ENCODE results near the gene ZFP36L1. TPM values are rescaled to one million over a fixed set of nuclear protein-coding genes. Genes with fewer than 3 reads are reported as not detected.

The ZFP36L1 gene
- total RNA-seq, 2 donors from 2014 or later: 97.0 to 123 TPM

GRCh38 chr14:68738559-68738958 is 54.3 kb downstream of the ZFP36L1 start:
- intact Hi-C loops (cut with DNase I): no loop called here
- Histone ChIP-seq H3K27me3 (no peaks in the 10 kb centered on the region), H3K4me1 (no peaks in the 10 kb centered on the region), H3K36me3 (no peaks in the 10 kb centered on the region), H3K4me3 (no peak overlapping the region), H3K27ac (no peak overlapping the region), H3K9me3 (no peaks in the 10 kb centered on the region), H3K9ac (ENCODE audit: low read depth in 2 of 2, low read length in 2 of 2) (no peak overlapping the region)
- no peak for DNase-seq
- TF ChIP-seq CTCF (IDR thresholded peaks at IDR 0.05): no peak

Other genes with a start within 250 kb of the ZFP36L1 start
- 100 to 1,000 TPM; 106 to 185 TPM for gene ACTN1, start 186.2 kb upstream of the ZFP36L1 start, total RNA-seq

All from colonic mucosa (tissue), 4 donors.